HCT116 (cell line): ENCODE measurements around the gene ZNF133. TPM values are rescaled to one million over a fixed set of nuclear protein-coding genes. Genes with fewer than 3 reads are reported as not detected.
"Not testable (repeated sequence)": the region's sequence is repeated elsewhere in the genome, so short reads cannot be mapped to it uniquely, and the experiment has no call there.

Experiments used
- ATAC-seq: fragments of 200-7000 bp; cut with Tn5 transposase; 2 replicates; pipeline ENCODE4 v1.9.1; 2020; ENCODE audit warnings: mild to moderate bottlenecking, moderate library complexity
- BruUV-seq: library from RNA; stranded (reverse); fragments of 400-500 nt; replicated peaks from 2 replicates; lab custom pipeline; 2021; lab: Mats Ljungman, UMichigan
- CTCF ChIA-PET: fragments of 300-600 bp; sonication (Branson Sonifier 250); formaldehyde crosslinking; loops from one replicate; lab custom pipeline; 2021; ENCODE audit warnings: antibody characterized with exemption; lab: Charles Lee
- POLR2A ChIA-PET: fragments of 300-600, 350-600 bp; sonication (Branson Sonifier 250); formaldehyde crosslinking; loops from one replicate; lab custom pipeline; 2021; ENCODE audit warnings: antibody characterized with exemption; lab: Charles Lee
- RAD21 ChIA-PET, 2 experiments: fragments of 300-600 bp; sonication (Branson Sonifier 250); formaldehyde crosslinking; loops; one replicate each; lab custom pipeline; 2023; ENCODE audit warnings: low total read pairs in 2 of 2; ENCODE audit not compliant: uncharacterized antibody in 2 of 2, unreplicated experiment in 2 of 2, low non-redundant PET in 1 of 2; lab: Charles Lee
- DNase-seq: peaks from one replicate; pipeline ENCODE4 v3.0.0-alpha.2; 2010; ENCODE audit warnings: low read depth, low spot score
- H2AFZ ChIP-seq: fragments of 200-600 bp; shearing (Covaris generic), sonication (generic); 2 replicates; pipeline ENCODE4 v1.6.1; 2017; ENCODE audit warnings: low read depth, mixed run types, mixed read lengths, antibody characterized with exemption, low read length; ENCODE audit not compliant: poor library complexity, severe bottlenecking
- H3K27ac ChIP-seq: 2 replicates; pipeline ENCODE4 v1.5.1; 2012; ENCODE audit warnings: low read depth, low read length
- H3K27me3 ChIP-seq: fragments of 200-600 bp; sonication (generic); 2 replicates; pipeline ENCODE4 v1.6.1; 2016; ENCODE audit warnings: mixed run types, low read length, mixed read lengths; ENCODE audit not compliant: insufficient read depth
- H3K36me3 ChIP-seq, 2 experiments: fragments of 200-500 bp in 1 of 2; fragments of 200-600 bp in 1 of 2; sonication (Bioruptor generic) in 1 of 2; sonication (generic) in 1 of 2; 2 replicates each; pipeline versions ENCODE4 v1.5.1 to v1.6.1; 2014 to 2016; ENCODE audit warnings: low read length in 2 of 2, inconsistent platforms in 1 of 2, mixed read lengths in 1 of 2, mixed run types in 1 of 2; ENCODE audit not compliant: insufficient read depth in 2 of 2, control insufficient read depth in 1 of 2
- H3K4me1 ChIP-seq, 2 experiments: fragments of 200-600 bp in 1 of 2; sonication (generic) in 1 of 2; 2 replicates each; pipeline versions ENCODE4 v1.5.1 to v1.6.1; 2012 to 2017; ENCODE audit warnings: low read length in 2 of 2, inconsistent platforms in 1 of 2, mild to moderate bottlenecking in 1 of 2, mixed read lengths in 1 of 2, mixed run types in 1 of 2, moderate library complexity in 1 of 2; ENCODE audit not compliant: insufficient read depth in 2 of 2, control insufficient read depth in 1 of 2
- H3K4me2 ChIP-seq: fragments of 200-600 bp; sonication (generic); 2 replicates; pipeline ENCODE4 v1.6.1; 2017; ENCODE audit warnings: mixed run types, low read length, mixed read lengths
- H3K4me3 ChIP-seq, 2 experiments: fragments of 200-600 bp in 1 of 2; sonication (generic) in 1 of 2; replicated peaks in 1 of 2; 2 replicates each; pipeline ENCODE4 v1.5.1; 2011 to 2016; ENCODE audit warnings: low read length in 2 of 2, control low read depth in 1 of 2, low read depth in 1 of 2, mild to moderate bottlenecking in 1 of 2, mixed read lengths in 1 of 2, mixed run types in 1 of 2
- H3K79me2 ChIP-seq: fragments of 200-600 bp; sonication (generic); 2 replicates; pipeline ENCODE4 v1.6.1; 2017; ENCODE audit warnings: mild to moderate bottlenecking, mixed run types, low read length, moderate library complexity, mixed read lengths; ENCODE audit not compliant: insufficient read depth
- H3K9ac ChIP-seq: fragments of 200-600 bp; sonication (generic); 2 replicates; pipeline ENCODE4 v1.6.1; 2016; ENCODE audit warnings: low read length, mixed read lengths
- H3K9me2 ChIP-seq: fragments of 200-600 bp; sonication (generic), shearing (Covaris generic); 2 replicates; pipeline ENCODE4 v1.6.1; 2017; ENCODE audit warnings: mixed run types, mild to moderate bottlenecking, moderate library complexity; ENCODE audit not compliant: insufficient read depth
- H3K9me3 ChIP-seq, 2 experiments: fragments of 200-500 bp in 1 of 2; fragments of 200-600 bp in 1 of 2; sonication (Bioruptor generic) in 1 of 2; sonication (generic) in 1 of 2; 2 replicates each; pipeline ENCODE4 v1.6.1; 2014 to 2017; ENCODE audit warnings: low read length in 2 of 2, mixed read lengths in 2 of 2, inconsistent platforms in 1 of 2, low read depth in 1 of 2, mild to moderate bottlenecking in 1 of 2, mixed run types in 1 of 2, moderate library complexity in 1 of 2; ENCODE audit not compliant: control insufficient read depth in 1 of 2, insufficient read depth in 1 of 2
- H4K20me1 ChIP-seq: fragments of 200-600 bp; sonication (generic), shearing (Covaris generic); 2 replicates; pipeline ENCODE4 v1.6.1; 2017; ENCODE audit warnings: mixed run types, mild to moderate bottlenecking, moderate library complexity; ENCODE audit not compliant: insufficient read depth
- CEBPB ChIP-seq: IDR thresholded peaks from 2 replicates; pipeline ENCODE4 v1.6.1; 2012; ENCODE audit warnings: low read depth
- ELF1 ChIP-seq: IDR thresholded peaks from 2 replicates; pipeline ENCODE4 v1.6.1; 2012; ENCODE audit warnings: low read depth, borderline replicate concordance
- JUND ChIP-seq: IDR thresholded peaks from 2 replicates; pipeline ENCODE4 v1.6.1; 2012
- POLR2AphosphoS5 ChIP-seq: IDR thresholded peaks from 2 replicates; pipeline ENCODE4 v1.6.1; 2011; ENCODE audit warnings: mild to moderate bottlenecking, low read depth, low read length, moderate library complexity
- YY1 ChIP-seq: IDR thresholded peaks from 2 replicates; pipeline ENCODE4 v1.6.1; 2011; ENCODE audit warnings: low read length, low read depth, moderate library complexity, mild to moderate bottlenecking; ENCODE audit not compliant: insufficient replicate concordance; ENCODE audit errors: extremely low read depth
- intact Hi-C: fragments of 100-400 bp; cut with micrococcal nuclease; formaldehyde crosslinking; loops from 2 replicates; pipeline ENCODE4 v1.10.0; 2022
- total RNA-seq: library from RNA; stranded (reverse); gene quantifications from one replicate; pipeline ENCODE4 v1.2.1, GENCODE V29; 2021; ENCODE audit not compliant: unreplicated experiment
- TF ChIP-seq, protein P1 (sequence below): IDR thresholded peaks from 2 replicates; pipeline ENCODE4 v1.6.1; 2012; ENCODE audit warnings: low read depth

The ZNF133 gene
- total RNA-seq, 1 experiment from 2014 or later, result 9.3 TPM

DNA sequence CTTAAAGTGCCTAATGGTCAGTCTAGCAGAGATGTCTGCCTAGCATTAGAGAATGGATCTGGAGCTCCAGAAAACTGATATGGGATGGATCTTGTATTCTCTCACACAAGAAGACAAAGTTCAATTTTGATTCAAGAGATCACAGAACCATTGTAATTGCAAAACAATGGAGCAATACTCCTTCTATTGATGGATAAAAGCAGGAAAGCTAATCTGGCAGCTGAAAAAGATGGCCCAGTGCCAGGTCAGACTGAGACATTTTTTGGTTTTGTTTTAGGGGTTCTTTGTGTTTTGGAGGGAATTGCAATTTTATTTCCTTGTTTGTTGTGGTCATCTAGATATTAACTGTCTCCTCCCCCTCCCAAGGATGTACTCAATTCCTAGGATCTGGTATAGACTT is 14.6 kb upstream of the ZNF133 start (continued):
- TF ChIP-seq, protein P1, sequence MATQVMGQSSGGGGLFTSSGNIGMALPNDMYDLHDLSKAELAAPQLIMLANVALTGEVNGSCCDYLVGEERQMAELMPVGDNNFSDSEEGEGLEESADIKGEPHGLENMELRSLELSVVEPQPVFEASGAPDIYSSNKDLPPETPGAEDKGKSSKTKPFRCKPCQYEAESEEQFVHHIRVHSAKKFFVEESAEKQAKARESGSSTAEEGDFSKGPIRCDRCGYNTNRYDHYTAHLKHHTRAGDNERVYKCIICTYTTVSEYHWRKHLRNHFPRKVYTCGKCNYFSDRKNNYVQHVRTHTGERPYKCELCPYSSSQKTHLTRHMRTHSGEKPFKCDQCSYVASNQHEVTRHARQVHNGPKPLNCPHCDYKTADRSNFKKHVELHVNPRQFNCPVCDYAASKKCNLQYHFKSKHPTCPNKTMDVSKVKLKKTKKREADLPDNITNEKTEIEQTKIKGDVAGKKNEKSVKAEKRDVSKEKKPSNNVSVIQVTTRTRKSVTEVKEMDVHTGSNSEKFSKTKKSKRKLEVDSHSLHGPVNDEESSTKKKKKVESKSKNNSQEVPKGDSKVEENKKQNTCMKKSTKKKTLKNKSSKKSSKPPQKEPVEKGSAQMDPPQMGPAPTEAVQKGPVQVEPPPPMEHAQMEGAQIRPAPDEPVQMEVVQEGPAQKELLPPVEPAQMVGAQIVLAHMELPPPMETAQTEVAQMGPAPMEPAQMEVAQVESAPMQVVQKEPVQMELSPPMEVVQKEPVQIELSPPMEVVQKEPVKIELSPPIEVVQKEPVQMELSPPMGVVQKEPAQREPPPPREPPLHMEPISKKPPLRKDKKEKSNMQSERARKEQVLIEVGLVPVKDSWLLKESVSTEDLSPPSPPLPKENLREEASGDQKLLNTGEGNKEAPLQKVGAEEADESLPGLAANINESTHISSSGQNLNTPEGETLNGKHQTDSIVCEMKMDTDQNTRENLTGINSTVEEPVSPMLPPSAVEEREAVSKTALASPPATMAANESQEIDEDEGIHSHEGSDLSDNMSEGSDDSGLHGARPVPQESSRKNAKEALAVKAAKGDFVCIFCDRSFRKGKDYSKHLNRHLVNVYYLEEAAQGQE, result no peak
- TF ChIP-seq ELF1 (no peak), POLR2AphosphoS5 (no peak), YY1 (no peak), CEBPB (no peak), JUND (no peak)

DNA sequence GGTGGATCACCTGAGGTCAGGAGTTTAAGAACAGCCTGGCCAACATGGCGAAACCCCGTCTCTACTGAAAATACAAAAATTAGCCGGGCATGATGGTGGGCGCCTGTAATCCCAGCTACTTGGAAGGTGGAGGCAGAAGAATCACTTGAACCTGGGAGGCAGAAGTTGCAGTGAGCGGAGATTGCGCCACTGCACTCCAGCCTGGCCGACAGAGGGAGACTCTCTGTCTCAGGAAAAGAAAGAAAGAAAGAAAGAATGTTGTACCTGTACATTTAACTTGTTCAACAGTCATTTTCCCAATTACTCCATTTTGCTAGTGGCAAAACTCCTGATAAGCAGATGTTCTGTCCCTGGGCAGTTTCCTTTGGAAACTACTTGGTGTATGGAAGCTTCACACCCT is 12.4 kb upstream of the ZNF133 start:
- H3K9me2 ChIP-seq, ATAC-seq, H3K9me3 ChIP-seq, H3K79me2 ChIP-seq, H3K27ac ChIP-seq, H3K9ac ChIP-seq, H3K4me3 ChIP-seq, BruUV-seq, H3K36me3 ChIP-seq, H4K20me1 ChIP-seq, DNase-seq, H3K4me1 ChIP-seq, RAD21 ChIA-PET, H3K27me3 ChIP-seq, H3K4me2 ChIP-seq: not testable (repeated sequence)
- peak overlapping the region; percentile 84 for H2AFZ ChIP-seq
- CTCF ChIA-PET, result interaction anchor here (1.0 to 2.1 kb wide), 5 partner anchors 10 to 309 kb away, joined by 3 to 9 read pairs (median 4); partner anchors contain the start of gene ZNF133
- POLR2A ChIA-PET, result interaction anchor here (1.5 kb wide), 1 partner anchor 13 kb away, joined by 4 read pairs; the partner anchor contains the start of gene ZNF133
- intact Hi-C loops, result loop anchor here (1.0 to 10.0 kb wide), 6 partner anchors 79 to 771 kb away; partner anchors contain the start of genes KAT14, MGME1, OVOL2 and PET117
